Ascending aorta (tissue), 2 donors: ENCODE data around the gene PTGES3. TPM values are rescaled to one million over a fixed set of nuclear protein-coding genes. Genes with fewer than 3 reads are reported as not detected.
A peak's percentile ranks its signal among the peaks of the same experiment; 100 is the strongest.
"Not testable (repeated sequence)": the region's sequence is repeated elsewhere in the genome, so short reads cannot be mapped to it uniquely, and the experiment has no call there.

Experiments
- DNase-seq, 2 donors: peaks; one replicate each; pipeline ENCODE4 v3.0.0-alpha.2; 2019; ENCODE audit warnings: low spot score in 2 of 2
- H3K27ac ChIP-seq, 2 donors: fragments of 200-600 bp; sonication (generic); one replicate each; pipeline ENCODE4 v1.5.1; 2016 to 2017; ENCODE audit warnings: mild to moderate bottlenecking in 1 of 2
- H3K27me3 ChIP-seq: fragments of 200-600 bp; sonication (generic); one replicate; pipeline ENCODE4 v1.5.1; 2017
- H3K36me3 ChIP-seq, 2 donors: fragments of 200-600 bp; sonication (generic); one replicate each; pipeline ENCODE4 v1.5.1; 2016
- H3K4me1 ChIP-seq, 2 donors: fragments of 200-600 bp; sonication (generic); one replicate each; pipeline ENCODE4 v1.5.1; 2016 to 2017; ENCODE audit warnings: mild to moderate bottlenecking in 1 of 2
- H3K4me3 ChIP-seq, 2 donors: fragments of 200-600 bp; sonication (generic); one replicate each; pipeline ENCODE4 v1.5.1; 2016 to 2017; ENCODE audit warnings: mild to moderate bottlenecking in 1 of 2
- H3K9me3 ChIP-seq, 2 donors: fragments of 200-600 bp; sonication (generic); one replicate each; pipeline ENCODE4 v1.5.1; 2016
- CTCF ChIP-seq, 3 experiments: fragments of 200-600 bp in 2 of 3; fragments of 450-650 bp in 1 of 3; sonication (generic) in 2 of 3; IDR thresholded peaks; one replicate each; pipeline ENCODE4 v1.5.1; 2016 to 2019; ENCODE audit warnings: antibody characterized with exemption in 3 of 3, mild to moderate bottlenecking in 1 of 3, moderate library complexity in 1 of 3
- intact Hi-C: fragments of 100-400 bp; cut with DNase I; formaldehyde crosslinking; loops from one replicate; pipeline ENCODE4 v1.15.1; 2023
- total RNA-seq: library from RNA; depleted of rRNA; stranded (reverse); fragments of >200 nt; gene quantifications from one replicate; pipeline ENCODE4 v1.1.0, GENCODE V29; 2016

PTGES3 gene
- total RNA-seq, 1 donor from 2014 or later = 62.2 TPM

GRCh38 chr12:56709759-56710376 is 21.8 kb upstream of the PTGES3 start:
- H3K9me3 ChIP-seq = no peaks in the 10 kb centered on the region
- H3K4me3 ChIP-seq = no peak overlapping the region
- H3K4me1 ChIP-seq = no peaks in the 10 kb centered on the region
- no peaks in the 10 kb centered on the region for H3K27me3 ChIP-seq
- TF ChIP-seq CTCF (IDR thresholded peaks at IDR 0.05) = no peak
- intact Hi-C loops = no loop called here
- H3K27ac ChIP-seq = no peak overlapping the region
- peak in 1 of 2 donors; percentile 16 for DNase-seq
- peaks cover 33 to 37% of the 10 kb centered on the region in 2 donors for H3K36me3 ChIP-seq

DNA sequence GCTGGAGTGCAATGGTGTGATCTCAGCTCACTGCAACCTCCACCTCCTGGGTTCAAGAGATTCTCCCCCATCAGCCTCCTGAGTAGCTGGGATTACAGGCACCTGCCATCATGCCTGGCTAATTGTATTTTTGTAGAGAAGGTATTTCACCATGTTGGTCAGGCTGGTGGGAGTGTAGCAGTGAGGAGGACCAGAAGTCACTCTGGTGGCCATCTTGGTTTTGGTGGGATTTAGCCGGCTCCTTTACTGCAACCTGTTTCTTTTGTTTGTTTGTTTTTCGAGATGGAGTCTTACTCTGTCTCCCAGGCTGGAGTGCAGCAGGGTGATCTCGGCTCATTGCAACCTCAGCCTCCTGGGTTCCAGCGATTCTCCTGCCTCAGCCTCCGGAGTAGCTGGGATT is 16.4 kb upstream of the PTGES3 start:
- intact Hi-C loops, H3K27me3 ChIP-seq, H3K36me3 ChIP-seq, H3K27ac ChIP-seq, H3K9me3 ChIP-seq, H3K4me1 ChIP-seq, H3K4me3 ChIP-seq, DNase-seq: not testable (repeated sequence)

DNA sequence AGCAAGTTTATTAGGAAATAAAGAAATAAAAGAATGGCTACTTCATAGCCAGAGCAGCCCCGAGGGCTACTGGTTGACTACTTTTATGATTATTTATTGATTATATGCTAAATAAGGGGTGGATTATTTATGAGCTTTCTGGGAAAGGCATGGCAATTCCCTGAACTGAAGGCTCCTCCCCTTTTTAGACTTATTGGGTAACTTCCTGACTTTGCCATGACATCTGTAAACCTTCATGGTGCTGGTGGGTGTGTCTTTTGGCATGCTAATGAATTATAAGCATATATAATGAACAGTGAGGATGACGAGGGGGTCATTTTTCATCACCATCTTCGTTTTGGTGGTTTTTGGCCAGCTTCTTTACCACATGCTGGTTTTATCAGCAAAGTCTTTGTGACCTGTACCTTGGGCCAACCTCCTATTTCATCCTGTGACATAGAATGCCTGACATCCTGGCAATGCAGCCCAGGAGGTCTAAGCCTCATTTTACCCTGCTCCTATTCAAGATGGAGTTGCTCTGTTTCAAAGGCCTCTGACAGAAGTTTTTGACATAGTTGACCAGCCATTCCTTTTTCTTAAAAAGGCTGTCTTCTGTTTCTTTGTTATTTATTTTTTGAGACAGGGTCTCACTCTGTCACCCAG is 11.1 kb upstream of the PTGES3 start:
- Histone ChIP-seq H3K4me1 (no peaks in the 10 kb centered on the region), H3K36me3 (no peaks in the 10 kb centered on the region), H3K27me3 (no peaks in the 10 kb centered on the region), H3K27ac (no peak overlapping the region), H3K9me3 (no peaks in the 10 kb centered on the region), H3K4me3 (no peak overlapping the region)
- intact Hi-C loops = no loop called here
- no peak for DNase-seq
- no peak for TF ChIP-seq CTCF (IDR thresholded peaks at IDR 0.05)

GRCh38 chr12:56695327-56696101 is 7.4 kb upstream of the PTGES3 start:
- DNase-seq = no peak

DNA sequence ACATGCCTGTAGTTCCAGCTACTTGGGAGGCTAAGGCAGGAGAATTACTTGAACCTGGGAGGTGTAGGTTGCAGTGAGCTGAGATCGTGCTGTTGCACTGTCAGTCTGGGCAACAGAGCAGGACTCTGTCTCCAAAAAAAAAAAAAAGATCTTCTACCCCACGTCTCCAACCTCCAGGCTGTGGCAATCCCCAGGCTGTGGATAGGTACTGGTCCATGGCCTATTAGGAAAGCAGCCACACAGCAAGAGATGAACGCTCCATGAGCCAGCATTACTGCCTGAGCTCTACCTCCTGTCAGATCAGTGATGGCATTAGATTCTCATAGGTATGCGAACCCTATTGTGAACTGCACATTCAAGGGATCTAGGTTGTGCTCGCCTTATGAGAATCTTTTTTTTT is 6.1 kb upstream of the PTGES3 start:
- Histone ChIP-seq H3K4me1 (peaks cover 0 to 4% of the 10 kb centered on the region in 2 donors), H3K36me3 (no peaks in the 10 kb centered on the region), H3K4me3 (no peak overlapping the region), H3K27ac (no peak overlapping the region), H3K9me3 (no peaks in the 10 kb centered on the region), H3K27me3 (no peaks in the 10 kb centered on the region)
- peak in 1 of 2 donors; percentile 35 for DNase-seq
- TF ChIP-seq CTCF (IDR thresholded peaks at IDR 0.05) = no peak
- intact Hi-C loops = no loop called here

More at GRCh38 chr12:56695327-56696101, 7.4 kb upstream of the PTGES3 start:
- Histone ChIP-seq H3K4me3 (no peak overlapping the region), H3K4me1 (no peaks in the 10 kb centered on the region), H3K36me3 (no peaks in the 10 kb centered on the region), H3K9me3 (no peaks in the 10 kb centered on the region), H3K27ac (no peak overlapping the region), H3K27me3 (no peaks in the 10 kb centered on the region)
- intact Hi-C loops = no loop called here
- TF ChIP-seq CTCF (IDR thresholded peaks at IDR 0.05) = no peak

DNA sequence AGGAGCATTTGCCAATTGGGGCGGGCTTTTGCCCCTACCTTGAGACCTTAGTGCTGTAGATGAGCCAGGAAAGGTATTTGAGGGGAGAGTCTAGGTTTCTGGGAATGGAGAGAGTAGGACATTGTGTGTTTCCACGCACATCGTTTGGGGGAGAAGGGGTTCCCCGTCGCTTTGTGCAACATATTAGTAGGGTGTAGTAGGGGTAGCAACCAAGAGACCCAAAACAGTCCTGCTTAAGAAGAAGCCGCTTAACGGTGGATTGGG is 694 bp upstream of the PTGES3 start:
- H3K27me3 ChIP-seq = no peaks in the 10 kb centered on the region
- H3K36me3 ChIP-seq = no peaks in the 10 kb centered on the region
- no peak for DNase-seq
- H3K4me3 ChIP-seq = peak overlapping the region; percentile 87 to 92
- TF ChIP-seq CTCF (IDR thresholded peaks at IDR 0.05) = no peak
- H3K27ac ChIP-seq = peak overlapping the region; percentile 99 to 100
- intact Hi-C loops = loop anchor here (1.0 to 2.0 kb wide), 3 partner anchors 37 to 52 kb away; partner anchors contain the start of gene NACA
- H3K4me1 ChIP-seq = peaks cover 8 to 22% of the 10 kb centered on the region in 2 donors
- H3K9me3 ChIP-seq = no peaks in the 10 kb centered on the region
